Activated CD8-positive, alpha-beta T cell treated with anti-CD3 and anti-CD28 coated beads, Interleukin-2, amount 10 ng/mL, durations not matched to agents 7 days and 5 days (primary cell): ENCODE results near the gene DIAPH3. TPM values are rescaled to one million over a fixed set of nuclear protein-coding genes. Genes with fewer than 3 reads are reported as not detected.

Experiments
- ATAC-seq: fragments of 150-1000 bp; cut with Tn5 transposase; one replicate; pipeline ENCODE4 v1.10.0; 2021; ENCODE audit warnings: moderate library complexity
- CTCF ChIA-PET: fragments of 350-600 bp; sonication (Branson Sonifier 250); formaldehyde crosslinking; loops from one replicate; lab custom pipeline; 2021; ENCODE audit warnings: antibody characterized with exemption; lab: Charles Lee
- POLR2A ChIA-PET: fragments of 350-600 bp; sonication (Branson Sonifier 250); formaldehyde crosslinking; loops from one replicate; lab custom pipeline; 2021; ENCODE audit warnings: antibody characterized with exemption; lab: Charles Lee
- DNase-seq: peaks from one replicate; pipeline ENCODE4 v3.0.0-alpha.2; 2020
- H3K27ac Mint-ChIP-seq: one replicate; pipeline ENCODE4 v1.8.0; 2021; ENCODE audit warnings: mild to moderate bottlenecking, mixed read lengths
- H3K27me3 Mint-ChIP-seq: one replicate; pipeline ENCODE4 v1.8.0; 2021; ENCODE audit warnings: low read depth, mixed read lengths
- H3K36me3 Mint-ChIP-seq: one replicate; pipeline ENCODE4 v1.8.0; 2021; ENCODE audit warnings: low read depth, mixed read lengths
- H3K4me1 Mint-ChIP-seq: one replicate; pipeline ENCODE4 v1.8.0; 2021; ENCODE audit warnings: low read depth, mixed read lengths
- H3K4me3 Mint-ChIP-seq: one replicate; pipeline ENCODE4 v1.8.0; 2021; ENCODE audit warnings: mild to moderate bottlenecking, mixed read lengths
- H3K9me3 Mint-ChIP-seq: one replicate; pipeline ENCODE4 v1.8.0; 2022; ENCODE audit warnings: mixed read lengths; ENCODE audit not compliant: insufficient read depth
- total RNA-seq, 2 experiments: library from RNA; stranded (reverse); gene quantifications; one replicate each; pipeline ENCODE4 v1.2.3, GENCODE V29; 2021

DIAPH3 gene
- total RNA-seq, 2 experiments from 2014 or later, result 25.9 to 26.8 TPM

GRCh38 chr13:59963383-59963782, 200.3 kb downstream of the DIAPH3 start:
- no peaks in the 10 kb centered on the region for H3K27me3 Mint-ChIP-seq
- no peak for ATAC-seq
- no peak overlapping the region for H3K4me3 Mint-ChIP-seq
- H3K4me1 Mint-ChIP-seq, result no peaks in the 10 kb centered on the region
- ChIA-PET POLR2A (no interaction called here), CTCF (no interaction called here)
- no peak for DNase-seq
- H3K27ac Mint-ChIP-seq, result no peak overlapping the region
- no peaks in the 10 kb centered on the region for H3K9me3 Mint-ChIP-seq
- peaks cover 9% of the 10 kb centered on the region for H3K36me3 Mint-ChIP-seq

GRCh38 chr13:59962343-59962742, 201.4 kb downstream of the DIAPH3 start:
- ChIA-PET POLR2A (no interaction called here), CTCF (no interaction called here)
- Mint-ChIP-seq H3K4me1 (no peaks in the 10 kb centered on the region), H3K27me3 (no peaks in the 10 kb centered on the region), H3K9me3 (no peaks in the 10 kb centered on the region), H3K4me3 (no peak overlapping the region), H3K27ac (no peak overlapping the region), H3K36me3 (peaks cover 9% of the 10 kb centered on the region)
- DNase-seq (no peak), ATAC-seq (no peak)

- H3K27me3 Mint-ChIP-seq, result no peaks in the 10 kb centered on the region
- no peak for DNase-seq
- POLR2A ChIA-PET, result no interaction called here
- no peaks in the 10 kb centered on the region for H3K4me1 Mint-ChIP-seq
- CTCF ChIA-PET, result interaction anchor here (0.9 kb wide), 1 partner anchor 11 kb away, joined by 3 read pairs; no protein-coding TSS in a partner anchor
- no peak overlapping the region for H3K4me3 Mint-ChIP-seq
- no peaks in the 10 kb centered on the region for H3K9me3 Mint-ChIP-seq
- peaks cover 23% of the 10 kb centered on the region for H3K36me3 Mint-ChIP-seq
- ATAC-seq, result no peak
- no peak overlapping the region for H3K27ac Mint-ChIP-seq
Measured at GRCh38 chr13:59960683-59961082, 203.0 kb downstream of the DIAPH3 start.

DNA sequence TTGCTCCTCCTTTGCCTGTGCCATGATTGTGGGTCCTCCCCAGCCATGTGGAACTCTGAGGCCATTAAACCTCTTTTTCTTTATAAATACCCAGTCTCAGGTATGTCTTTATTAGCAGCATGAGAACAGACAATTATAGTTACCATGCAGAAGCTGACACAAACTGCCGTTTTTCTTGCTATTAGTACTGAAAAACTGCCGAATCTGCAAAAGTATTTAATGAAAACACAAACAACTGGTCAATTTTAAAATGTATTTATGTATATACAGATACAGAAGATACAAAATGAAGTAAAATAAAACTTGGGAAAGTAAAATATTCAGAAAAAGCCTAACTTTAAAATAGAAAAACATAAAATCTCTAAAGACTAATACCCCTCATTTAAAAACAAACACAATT, 206.3 kb downstream of the DIAPH3 start:
- no peak overlapping the region for H3K27ac Mint-ChIP-seq
- H3K4me1 Mint-ChIP-seq, result no peaks in the 10 kb centered on the region
- H3K9me3 Mint-ChIP-seq, result no peaks in the 10 kb centered on the region
- H3K27me3 Mint-ChIP-seq, result no peaks in the 10 kb centered on the region
- no peak overlapping the region for H3K4me3 Mint-ChIP-seq
- ATAC-seq (no peak), DNase-seq (no peak)
- ChIA-PET CTCF (no interaction called here), POLR2A (no interaction called here)
- peaks cover 27% of the 10 kb centered on the region for H3K36me3 Mint-ChIP-seq

- ChIA-PET CTCF (no interaction called here), POLR2A (no interaction called here)
- H3K4me1 Mint-ChIP-seq, result no peaks in the 10 kb centered on the region
Measured at GRCh38 chr13:59954601-59955000, 209.1 kb downstream of the DIAPH3 start.

GRCh38 chr13:59951011-59951410, 212.7 kb downstream of the DIAPH3 start:
- ATAC-seq (no peak), DNase-seq (no peak)
- ChIA-PET POLR2A (no interaction called here), CTCF (no interaction called here)
- Mint-ChIP-seq H3K27me3 (no peaks in the 10 kb centered on the region), H3K4me3 (no peak overlapping the region), H3K4me1 (no peaks in the 10 kb centered on the region), H3K27ac (no peak overlapping the region), H3K36me3 (peaks cover 8% of the 10 kb centered on the region), H3K9me3 (no peaks in the 10 kb centered on the region)

More at GRCh38 chr13:59954601-59955000, 209.1 kb downstream of the DIAPH3 start:
- H3K4me3 Mint-ChIP-seq, result no peak overlapping the region
- H3K27me3 Mint-ChIP-seq, result no peaks in the 10 kb centered on the region
- DNase-seq, result no peak
- no peak for ATAC-seq
- H3K36me3 Mint-ChIP-seq, result peaks cover 28% of the 10 kb centered on the region
- H3K27ac Mint-ChIP-seq, result no peak overlapping the region
- H3K9me3 Mint-ChIP-seq, result no peaks in the 10 kb centered on the region

GRCh38 chr13:59950266-59950665, 213.5 kb downstream of the DIAPH3 start:
- no peak overlapping the region for H3K27ac Mint-ChIP-seq
- no peaks in the 10 kb centered on the region for H3K4me1 Mint-ChIP-seq
- peaks cover 2% of the 10 kb centered on the region for H3K36me3 Mint-ChIP-seq
- ATAC-seq (no peak), DNase-seq (no peak)
- no peaks in the 10 kb centered on the region for H3K27me3 Mint-ChIP-seq
- CTCF ChIA-PET, result no interaction called here
- POLR2A ChIA-PET, result no interaction called here
- H3K9me3 Mint-ChIP-seq, result no peaks in the 10 kb centered on the region
- H3K4me3 Mint-ChIP-seq, result no peak overlapping the region

DNA sequence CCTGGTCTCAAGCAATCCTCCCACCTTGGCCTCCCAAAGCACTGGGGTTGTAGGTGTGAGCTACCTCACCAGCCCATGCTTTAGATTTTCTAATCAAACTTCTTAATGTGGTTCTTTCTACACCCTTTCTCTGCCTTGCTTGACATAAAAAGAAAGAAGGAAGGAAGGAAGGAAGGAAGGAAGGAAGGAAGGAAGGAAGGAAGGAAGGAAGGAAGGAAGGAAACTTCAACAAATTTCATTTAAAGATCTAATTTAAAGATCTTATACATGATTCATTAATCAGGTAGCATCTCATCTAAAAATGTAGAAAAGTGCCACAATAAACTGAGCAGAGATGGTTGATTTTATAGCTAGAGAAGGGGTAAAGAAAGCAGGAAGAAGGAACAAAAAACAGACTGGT, 215.0 kb downstream of the DIAPH3 start:
- Mint-ChIP-seq H3K27ac (no peak overlapping the region), H3K9me3 (no peaks in the 10 kb centered on the region), H3K4me3 (no peak overlapping the region), H3K27me3 (no peaks in the 10 kb centered on the region), H3K36me3 (peaks cover 2% of the 10 kb centered on the region), H3K4me1 (no peaks in the 10 kb centered on the region)
- DNase-seq, result no peak
- POLR2A ChIA-PET, result no interaction called here
- CTCF ChIA-PET, result no interaction called here
- no peak for ATAC-seq

DNA sequence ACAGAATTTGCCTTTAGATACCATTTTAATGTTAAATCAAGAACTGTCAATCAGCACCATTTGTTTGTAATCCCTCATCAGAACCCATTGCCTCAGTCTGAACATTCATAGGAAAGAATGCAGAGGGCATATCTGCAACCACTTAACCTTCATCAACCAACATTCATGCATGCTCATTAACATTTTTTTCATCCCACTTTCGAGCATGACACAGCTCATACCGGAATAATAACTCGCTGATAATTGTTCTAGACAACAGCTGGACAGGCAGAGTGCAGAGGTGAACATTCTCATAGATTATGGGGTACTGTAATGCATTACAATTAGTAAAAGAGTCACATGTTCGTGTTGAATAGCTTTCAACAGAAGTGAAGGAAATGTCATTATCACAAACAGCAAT, 216.8 kb downstream of the DIAPH3 start:
- DNase-seq (no peak), ATAC-seq (no peak)
- Mint-ChIP-seq H3K36me3 (peaks cover under 1% of the 10 kb centered on the region), H3K4me3 (no peak overlapping the region), H3K9me3 (no peaks in the 10 kb centered on the region), H3K27me3 (no peaks in the 10 kb centered on the region), H3K4me1 (peaks cover 6% of the 10 kb centered on the region), H3K27ac (no peak overlapping the region)
- CTCF ChIA-PET, result no interaction called here
- POLR2A ChIA-PET, result no interaction called here

- ChIA-PET POLR2A (no interaction called here), CTCF (no interaction called here)
- no peak for ATAC-seq
Measured at GRCh38 chr13:59931621-59932020, 232.1 kb downstream of the DIAPH3 start.

DNA sequence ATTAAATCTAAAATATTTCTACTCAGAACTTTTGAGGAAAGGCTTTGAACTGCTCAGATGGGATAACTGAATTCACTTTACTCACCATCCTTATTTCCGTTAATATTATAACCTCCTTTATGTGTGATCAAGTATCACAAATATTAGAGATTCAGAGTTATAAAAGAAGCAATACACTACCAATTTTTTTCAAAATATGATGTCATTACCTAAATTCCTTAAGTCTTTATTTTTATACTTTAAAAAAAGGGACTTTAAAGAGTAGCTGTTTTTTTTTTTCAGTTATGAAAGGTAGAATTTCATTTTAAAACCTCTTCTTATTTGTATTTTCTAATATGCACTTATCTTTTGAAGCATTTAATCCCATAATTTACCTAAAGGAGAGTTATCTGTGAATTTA, 239.5 kb downstream of the DIAPH3 start:
- Mint-ChIP-seq H3K27ac (no peak overlapping the region), H3K9me3 (peaks cover 14% of the 10 kb centered on the region), H3K4me3 (no peak overlapping the region), H3K27me3 (no peaks in the 10 kb centered on the region), H3K4me1 (no peaks in the 10 kb centered on the region), H3K36me3 (peaks cover 29% of the 10 kb centered on the region)
- no peak for ATAC-seq
- ChIA-PET POLR2A (no interaction called here), CTCF (no interaction called here)
- DNase-seq, result no peak

More at GRCh38 chr13:59931621-59932020, 232.1 kb downstream of the DIAPH3 start:
- Mint-ChIP-seq H3K9me3 (peaks cover 14% of the 10 kb centered on the region), H3K4me1 (no peaks in the 10 kb centered on the region), H3K4me3 (no peak overlapping the region), H3K36me3 (peaks cover 20% of the 10 kb centered on the region), H3K27me3 (no peaks in the 10 kb centered on the region), H3K27ac (no peak overlapping the region)
- DNase-seq, result no peak

- ChIA-PET POLR2A (no interaction called here), CTCF (interaction anchor here (1.0 kb wide), 1 partner anchor 9 kb away, joined by 5 read pairs; no protein-coding TSS in a partner anchor)
- no peaks in the 10 kb centered on the region for H3K9me3 Mint-ChIP-seq
- peaks cover 4% of the 10 kb centered on the region for H3K36me3 Mint-ChIP-seq
- no peaks in the 10 kb centered on the region for H3K27me3 Mint-ChIP-seq
- H3K4me1 Mint-ChIP-seq, result no peaks in the 10 kb centered on the region
- no peak for ATAC-seq
- no peak overlapping the region for H3K4me3 Mint-ChIP-seq
- no peak overlapping the region for H3K27ac Mint-ChIP-seq
- no peak for DNase-seq
Measured at GRCh38 chr13:59915252-59915651, 248.5 kb downstream of the DIAPH3 start.

DNA sequence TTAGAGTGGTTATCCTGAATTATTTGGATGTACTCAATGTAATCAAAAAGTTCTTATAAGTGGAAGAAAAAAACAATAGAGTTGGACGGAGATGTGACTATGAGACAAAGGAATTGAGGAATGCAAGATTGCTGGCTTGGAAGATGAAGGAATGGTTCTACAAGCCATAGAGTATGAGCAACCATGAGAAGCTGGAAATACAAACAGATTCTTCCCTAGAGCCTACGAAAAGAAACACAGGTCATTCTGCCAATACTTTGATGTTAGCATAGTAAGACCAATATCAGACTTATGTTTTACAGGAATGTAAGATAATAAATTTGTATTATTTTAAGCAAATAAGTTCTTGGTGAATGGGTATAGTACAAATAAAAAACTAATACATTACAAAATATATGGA, 249.2 kb downstream of the DIAPH3 start:
- Mint-ChIP-seq H3K27ac (no peak overlapping the region), H3K4me1 (no peaks in the 10 kb centered on the region), H3K9me3 (no peaks in the 10 kb centered on the region), H3K36me3 (peaks cover 6% of the 10 kb centered on the region), H3K27me3 (no peaks in the 10 kb centered on the region), H3K4me3 (no peak overlapping the region)
- ATAC-seq (no peak), DNase-seq (no peak)
- CTCF ChIA-PET, result interaction anchor here (1.0 kb wide), 1 partner anchor 8 kb away, joined by 5 read pairs; no protein-coding TSS in a partner anchor
- POLR2A ChIA-PET, result no interaction called here
